Left hindlimb (tissue), 1 donor: ENCODE measurements around the gene HAPLN3.
A peak's percentile ranks its signal among the peaks of the same experiment; 100 is the strongest.
"Not testable (repeated sequence)": the region's sequence is repeated elsewhere in the genome, so short reads cannot be mapped to it uniquely, and the experiment has no call there.

Experiments
- DNase-seq: peaks from one replicate; pipeline ENCODE4 v3.0.0-alpha.2; 2018

HAPLN3 gene

DNA sequence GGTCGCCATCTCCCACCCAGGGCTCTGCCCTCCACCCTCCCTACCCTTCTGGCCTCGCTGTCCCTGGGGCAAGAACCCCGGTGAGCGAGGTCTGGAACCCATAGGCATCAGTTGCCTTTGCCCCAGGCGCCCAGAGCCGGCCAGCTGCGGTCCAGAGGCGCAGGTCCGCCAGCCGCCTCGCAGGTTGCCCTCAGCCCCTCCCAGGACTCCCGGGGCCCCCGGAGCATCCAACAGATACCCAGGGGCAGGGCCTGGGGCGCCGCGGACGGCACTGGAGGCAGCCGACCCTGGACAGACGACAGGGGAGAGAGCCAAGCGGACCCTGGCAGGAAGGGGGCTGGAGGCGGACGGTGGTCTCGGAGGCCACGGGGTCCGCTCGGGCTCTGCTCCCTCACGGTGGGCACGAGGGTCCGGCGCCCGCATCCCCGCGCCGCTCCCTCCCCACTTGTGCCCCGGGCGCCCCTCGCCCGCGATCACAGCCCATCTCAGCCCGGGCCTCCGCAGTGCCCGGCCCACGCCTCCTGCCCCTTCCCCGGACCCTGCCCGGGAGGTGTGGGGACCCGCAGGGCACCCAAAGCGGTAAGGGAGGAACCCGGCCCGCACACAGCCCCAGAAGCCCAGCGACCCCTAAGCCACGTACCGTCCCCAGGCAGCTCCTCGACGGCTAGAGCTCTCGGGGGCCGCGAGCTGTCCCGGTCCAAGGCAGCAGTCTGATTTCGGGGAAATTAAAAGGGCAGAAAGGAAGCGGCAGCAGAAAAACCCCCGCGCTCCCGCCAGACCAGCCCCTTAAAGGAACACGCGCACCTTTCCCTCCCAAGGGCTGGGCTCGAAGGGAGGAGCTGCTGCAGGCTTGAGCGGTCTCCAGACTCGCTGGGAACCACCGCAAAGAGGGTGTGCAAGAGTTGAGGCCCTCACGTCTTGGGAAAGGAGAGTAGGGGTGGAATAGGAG, at the start of gene HAPLN3:
Gene HAPLN3 (minus strand): TSS at position 726 of the 949 bp plus-strand sequence. CDS start 8,246 bp downstream, outside the sequence.
- peak; percentile 53 for DNase-seq

DNA sequence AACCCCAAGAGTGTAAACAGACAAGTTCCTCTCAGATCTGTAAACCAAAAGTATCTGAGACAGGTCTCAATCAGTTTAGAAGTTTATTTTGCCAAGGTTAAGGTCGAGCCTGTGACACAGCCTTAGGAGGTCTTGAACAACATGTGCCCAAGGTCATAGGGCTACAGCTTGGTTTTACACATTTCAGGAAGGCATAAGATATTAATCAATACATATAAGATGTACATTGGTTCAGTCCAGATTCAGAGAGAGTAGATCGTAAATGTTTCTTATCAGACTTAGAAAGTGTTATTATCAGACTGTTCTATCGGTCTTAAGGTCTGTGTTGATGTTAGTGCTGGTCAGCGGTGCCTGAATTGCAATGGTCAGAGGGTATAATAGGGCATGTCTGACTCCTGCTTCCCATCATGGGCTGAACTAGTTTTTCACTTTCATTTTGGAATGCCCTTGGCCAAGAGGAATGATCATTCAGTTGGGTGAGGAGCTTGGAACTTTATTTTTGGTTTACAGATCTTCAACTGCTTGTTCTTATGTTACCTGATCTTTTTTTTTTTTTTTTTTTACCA, 44.8 kb upstream of the HAPLN3 start:
- DNase-seq, result no peak

- DNase-seq, result no peak
Measured at GRCh38 chr15:88939486-88939806, 44.1 kb upstream of the HAPLN3 start.

- DNase-seq, result no peak
Measured at GRCh38 chr15:88938802-88939485, 43.6 kb upstream of the HAPLN3 start.

GRCh38 chr15:88934449-88934848, 39.1 kb upstream of the HAPLN3 start:
- DNase-seq, result not testable (repeated sequence)

GRCh38 chr15:88932875-88933330, 37.6 kb upstream of the HAPLN3 start:
- DNase-seq, result no peak

- DNase-seq, result no peak
Measured at GRCh38 chr15:88932271-88932874, 37.0 kb upstream of the HAPLN3 start.

DNA sequence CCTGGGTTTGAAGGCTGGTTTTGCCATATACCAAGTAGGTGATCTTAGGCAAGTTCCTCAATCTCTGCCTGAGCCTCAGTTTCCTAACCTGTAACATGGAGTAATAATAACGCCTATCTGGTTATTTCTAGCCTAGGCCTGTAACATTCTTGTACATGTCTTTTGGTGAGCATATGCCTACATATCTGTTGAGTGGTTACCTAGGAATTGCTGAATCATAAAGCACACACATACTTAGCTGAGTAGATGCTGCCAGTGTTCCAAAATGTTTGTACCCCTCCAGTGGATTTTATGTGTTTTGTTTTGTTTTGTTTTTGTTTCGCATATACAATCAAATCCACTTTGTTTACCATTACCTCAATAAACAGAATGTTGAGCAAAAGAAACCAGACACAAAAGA, 35.2 kb upstream of the HAPLN3 start:
- DNase-seq, result no peak

DNA sequence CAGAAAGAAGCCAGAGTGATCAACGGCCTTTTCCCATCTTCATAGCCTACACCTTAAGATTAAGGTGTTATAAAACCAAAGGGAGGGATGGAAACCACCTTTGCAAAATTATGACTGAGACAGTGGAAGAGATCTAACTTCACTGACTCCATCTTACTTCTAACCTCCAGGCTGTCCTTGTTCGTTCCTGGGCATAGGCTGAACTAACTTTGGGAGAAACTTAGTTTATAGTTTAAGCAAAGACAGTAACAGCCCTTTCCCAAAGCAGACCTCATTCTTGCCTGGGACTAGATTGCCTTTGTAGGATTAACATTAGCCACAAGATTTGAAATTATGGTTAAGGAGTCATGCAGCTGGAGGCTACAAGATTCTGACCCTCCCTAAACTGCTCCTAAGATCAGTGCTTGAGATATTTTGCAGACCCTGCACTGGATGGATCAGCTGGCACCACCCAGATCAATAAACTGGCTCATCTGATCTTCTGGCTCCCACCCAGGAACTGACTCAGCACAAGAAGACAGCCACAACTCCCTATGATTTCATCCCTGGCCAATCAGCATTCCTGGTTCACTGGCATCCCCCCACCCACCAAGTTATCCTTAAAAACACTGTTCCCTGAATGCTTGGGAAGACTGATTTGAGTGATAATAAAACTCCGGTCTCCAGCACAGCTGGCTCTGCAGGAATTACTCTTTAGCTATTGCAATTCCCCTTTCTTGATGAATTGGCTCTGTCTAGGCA, 34.2 kb upstream of the HAPLN3 start:
- not testable (repeated sequence) for DNase-seq

- DNase-seq, result not testable (repeated sequence)
Measured at GRCh38 chr15:88928192-88928591, 32.8 kb upstream of the HAPLN3 start.

DNA sequence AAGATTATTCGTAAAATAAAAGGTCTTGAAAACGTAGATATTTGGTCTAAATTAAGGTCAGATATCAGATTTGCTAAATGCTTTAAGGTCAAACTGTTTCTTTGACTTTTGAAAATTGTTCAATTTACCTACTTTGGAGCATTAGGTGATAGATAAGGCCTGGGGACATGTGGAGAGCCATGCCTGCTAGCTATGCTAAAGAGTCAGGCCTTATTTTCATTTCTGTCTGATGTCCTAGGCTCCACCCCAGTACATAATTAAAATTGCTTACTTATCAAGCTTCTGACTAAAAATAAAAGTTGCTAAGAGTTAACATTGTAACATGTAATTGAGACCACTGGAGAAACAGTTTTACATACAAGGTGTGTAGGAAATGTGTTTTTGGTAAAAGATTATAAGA, 30.3 kb upstream of the HAPLN3 start:
- DNase-seq, result not testable (repeated sequence)

- not testable (repeated sequence) for DNase-seq
Measured at GRCh38 chr15:88920892-88921435, 25.6 kb upstream of the HAPLN3 start.

- DNase-seq, result no peak
Measured at GRCh38 chr15:88920186-88920891, 25.0 kb upstream of the HAPLN3 start.

DNA sequence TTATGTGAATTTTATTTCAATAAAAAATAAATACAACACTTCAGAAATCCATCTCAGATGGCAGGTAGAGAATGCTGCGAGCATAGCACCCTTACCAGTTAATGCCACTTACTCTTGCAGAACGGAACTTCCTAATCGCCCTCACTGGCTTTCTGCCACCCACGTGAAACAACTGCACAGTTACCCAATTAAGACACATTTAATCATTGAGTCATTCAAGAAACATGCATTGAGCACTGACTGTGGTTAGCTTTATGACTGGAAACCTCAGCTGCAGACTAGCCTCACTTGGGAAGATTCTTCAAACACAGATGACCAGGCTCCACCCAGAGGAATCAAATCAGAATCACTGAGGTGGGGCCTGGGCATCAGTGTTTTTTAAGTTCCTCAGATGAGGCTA, 23.4 kb upstream of the HAPLN3 start:
- no peak for DNase-seq

DNA sequence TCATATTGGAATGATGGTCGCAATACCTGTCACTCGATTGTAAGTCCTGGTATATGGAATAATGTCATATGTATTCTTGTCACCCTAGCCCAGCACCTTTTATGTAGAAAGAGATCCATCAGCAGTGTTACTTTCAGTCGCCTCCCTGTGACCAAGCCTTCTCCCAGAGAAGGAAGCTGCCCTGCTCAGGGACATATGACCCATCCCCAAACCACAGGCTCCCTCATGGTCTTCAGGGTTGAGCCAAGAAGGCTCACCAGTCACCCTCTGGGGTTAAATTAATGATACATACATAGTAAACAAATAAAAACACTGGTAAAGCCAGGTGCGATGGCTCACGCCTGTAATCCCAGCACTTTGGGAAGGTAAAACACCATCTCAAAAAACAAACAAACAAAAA, 22.4 kb upstream of the HAPLN3 start:
- no peak for DNase-seq

DNA sequence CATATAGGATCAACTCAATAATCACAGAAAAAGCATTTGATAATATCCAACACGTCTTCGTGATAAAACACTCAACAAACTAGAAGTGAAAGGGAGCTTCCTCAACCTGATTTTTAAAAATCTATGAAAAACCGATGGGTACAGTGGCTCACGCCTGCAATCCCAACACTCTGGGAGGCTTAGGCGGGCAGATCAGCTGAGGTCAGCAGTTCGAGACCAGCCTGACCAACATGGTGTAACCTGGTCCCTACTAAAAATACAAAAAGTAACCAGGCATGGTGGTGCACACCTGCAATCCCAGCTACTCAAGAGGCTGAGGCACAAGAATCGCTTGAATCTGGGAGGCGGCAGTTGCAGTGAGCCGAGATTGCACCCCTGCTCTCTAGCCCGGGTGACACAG, 20.0 kb upstream of the HAPLN3 start:
- DNase-seq, result no peak

DNA sequence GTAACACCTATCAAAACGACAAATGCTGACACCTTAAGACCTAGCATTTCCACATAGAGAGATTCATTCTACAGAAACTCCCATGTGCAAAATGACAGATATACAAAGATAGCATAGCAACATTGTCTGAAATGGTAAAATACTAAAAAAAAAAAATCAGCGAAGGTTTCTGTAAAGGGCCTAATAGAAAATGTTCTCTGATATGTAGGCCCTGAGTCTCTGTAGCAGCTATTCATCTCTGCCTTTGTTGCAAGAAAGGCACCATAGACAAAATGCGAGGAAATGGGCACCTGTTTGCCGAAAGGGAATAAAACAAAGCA, 18.5 kb upstream of the HAPLN3 start:
- DNase-seq, result no peak

GRCh38 chr15:88913017-88913849, 17.9 kb upstream of the HAPLN3 start, which contains the start of gene MFGE8:
MFGE8 (minus strand) TSS chr15:88913379; CDS start chr15:88913319, 60 bp downstream.
- DNase-seq, result peak; percentile 85

DNA sequence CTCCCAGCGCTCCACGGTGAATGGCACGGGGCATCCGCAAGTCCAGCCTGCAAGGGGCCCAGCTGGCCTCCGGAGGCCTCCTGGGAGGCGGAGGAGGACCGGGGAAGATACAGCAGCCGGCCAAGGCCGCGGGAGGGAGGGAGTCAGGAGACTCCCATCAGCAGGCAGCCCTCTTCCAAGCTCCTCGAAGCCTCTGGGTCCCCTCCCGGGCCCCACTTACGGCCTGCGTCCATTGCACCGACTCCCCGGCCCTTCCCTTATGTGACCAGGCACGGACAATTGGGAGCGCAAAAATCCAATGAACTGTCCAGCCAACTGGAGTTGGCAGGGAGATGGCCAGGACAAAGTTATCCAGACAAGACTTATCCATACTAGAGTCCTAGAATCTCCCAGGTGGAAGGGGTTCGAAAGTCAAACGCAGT, 17.2 kb upstream of the HAPLN3 start:
- no peak for DNase-seq

DNA sequence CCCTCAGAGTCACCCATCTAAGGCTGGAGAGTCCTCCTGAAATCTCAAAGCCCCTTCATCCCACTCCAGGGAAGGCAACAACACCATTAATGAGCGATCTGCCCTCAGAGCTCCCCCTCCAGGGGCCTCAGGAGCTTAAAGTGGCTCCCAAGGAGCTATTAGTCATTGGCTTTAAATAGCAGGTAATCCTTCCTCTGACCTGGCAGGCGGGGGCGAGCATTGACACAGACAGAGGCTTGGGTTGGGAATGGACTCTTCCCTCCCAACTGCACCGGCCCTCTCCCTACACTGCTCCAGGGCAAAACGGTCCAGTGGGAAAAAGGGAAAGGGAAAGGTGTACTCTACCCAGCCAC, 16.4 kb upstream of the HAPLN3 start:
- DNase-seq, result no peak
